Inflammatory macrophage (primary cell): ENCODE measurements around the gene TOPAZ1.

ENCODE experiments used
- DNase-seq, 2 donors: peaks; one replicate each; pipeline ENCODE4 v3.0.0-alpha.2; 2020 to 2022

TOPAZ1 gene

GRCh38 chr3:44248152-44248551 is 6.5 kb downstream of the TOPAZ1 start:
- DNase-seq = no peak

- DNase-seq = no peak
Measured at GRCh38 chr3:44252332-44252959, 10.8 kb downstream of the TOPAZ1 start.

GRCh38 chr3:44259404-44259803 is 17.7 kb downstream of the TOPAZ1 start:
- DNase-seq = no peak

- no peak for DNase-seq
Measured at GRCh38 chr3:44264146-44264545, 22.5 kb downstream of the TOPAZ1 start.

GRCh38 chr3:44265815-44266214 is 24.1 kb downstream of the TOPAZ1 start:
- DNase-seq = no peak

GRCh38 chr3:44272191-44272590 is 30.5 kb downstream of the TOPAZ1 start:
- no peak for DNase-seq

- no peak for DNase-seq
Measured at GRCh38 chr3:44277925-44278324, 36.2 kb downstream of the TOPAZ1 start.

GRCh38 chr3:44280077-44280476 is 38.4 kb downstream of the TOPAZ1 start:
- no peak for DNase-seq

GRCh38 chr3:44280631-44281030 is 38.9 kb downstream of the TOPAZ1 start:
- DNase-seq = no peak

GRCh38 chr3:44284949-44285348 is 43.3 kb downstream of the TOPAZ1 start:
- DNase-seq = no peak

GRCh38 chr3:44289882-44290462 is 48.3 kb downstream of the TOPAZ1 start:
- no peak for DNase-seq

- no peak for DNase-seq
Measured at GRCh38 chr3:44292276-44292675, 50.6 kb downstream of the TOPAZ1 start.

GRCh38 chr3:44292947-44293346 is 51.3 kb downstream of the TOPAZ1 start:
- no peak for DNase-seq

- DNase-seq = no peak
Measured at GRCh38 chr3:44297255-44297654, 55.6 kb downstream of the TOPAZ1 start.

- DNase-seq = no peak
Measured at GRCh38 chr3:44301746-44302145, 60.1 kb downstream of the TOPAZ1 start.

- no peak for DNase-seq
Measured at GRCh38 chr3:44309500-44309899, 67.8 kb downstream of the TOPAZ1 start.

- no peak for DNase-seq
Measured at GRCh38 chr3:44318891-44319311, 77.2 kb downstream of the TOPAZ1 start.

- no peak for DNase-seq
Measured at GRCh38 chr3:44321335-44321734, 79.6 kb downstream of the TOPAZ1 start.

- DNase-seq = peak; percentile 60 to 64
Measured at GRCh38 chr3:44323341-44323955, 81.8 kb downstream of the TOPAZ1 start.

- no peak for DNase-seq
Measured at GRCh38 chr3:44324584-44324983, 82.9 kb downstream of the TOPAZ1 start.

- no peak for DNase-seq
Measured at GRCh38 chr3:44326019-44326418, 84.3 kb downstream of the TOPAZ1 start.

- no peak for DNase-seq
Measured at GRCh38 chr3:44326515-44326914, 84.8 kb downstream of the TOPAZ1 start.

- DNase-seq = peak in 1 of 2 donors; percentile 18
Measured at GRCh38 chr3:44329946-44330345, 88.3 kb downstream of the TOPAZ1 start.

- DNase-seq = no peak
Measured at GRCh38 chr3:44330444-44330843, 88.8 kb downstream of the TOPAZ1 start.
